K562 (cell line): ENCODE results near the gene MDK. TPM values are rescaled to one million over a fixed set of nuclear protein-coding genes. Genes with fewer than 3 reads are reported as not detected.

ENCODE experiments used
- ATAC-seq: fragments of 200-7000 bp; cut with Tn5 transposase; 3 replicates; pipeline ENCODE4 v1.9.1; 2020; ENCODE audit warnings: moderate library complexity
- BruUV-seq: library from RNA; stranded (reverse); fragments of 400-500 nt; replicated peaks from 2 replicates; lab custom pipeline; 2021; lab: Mats Ljungman, UMichigan
- CTCF ChIA-PET: fragments of 300-600 bp; formaldehyde crosslinking; extraction: SDS; loops from one replicate; lab custom pipeline; 2021; ENCODE audit warnings: low intra/inter-chr PET ratio; lab: Yijun Ruan, JAX
- POLR2A ChIA-PET: fragments of 300-600, 350-650 bp; sonication (Branson Sonifier 250); formaldehyde crosslinking; extraction: SDS; loops from one replicate; lab custom pipeline; 2021; ENCODE audit warnings: antibody characterized with exemption, inconsistent platforms; lab: Yijun Ruan, JAX
- DNase-seq, 4 experiments: peaks; one replicate each; pipeline versions ENCODE4 v3.0.0 to v3.0.0-alpha.2; 2011 to 2018; ENCODE audit warnings: low spot score in 3 of 4, mixed read lengths in 3 of 4; ENCODE audit errors: extremely low read depth in 1 of 4
- FAIRE-seq: peaks from 2 replicates; lab custom pipeline; 2011; peaks lifted over from hg19 to GRCh38; lab: Jason Lieb, UNC
- H2AFZ ChIP-seq: 2 replicates; pipeline ENCODE4 v1.6.0; 2011; ENCODE audit warnings: low read depth, low read length, control low read depth, inconsistent platforms
- H3K27ac ChIP-seq: fragments of 200-600 bp; 3 replicates; pipeline ENCODE4 v1.8.0; 2011; ENCODE audit warnings: low read depth, mild to moderate bottlenecking, control low read depth, inconsistent platforms, low read length, moderate library complexity, mixed read lengths; ENCODE audit errors: extremely low read depth
- H3K27me3 ChIP-seq, 2 experiments: fragments of 300-600 bp in 1 of 2; 2 replicates in 1 of 2; 3 replicates in 1 of 2; pipeline versions ENCODE4 v1.6.0 to v1.8.0; 2011; ENCODE audit warnings: inconsistent platforms in 2 of 2, low read length in 2 of 2, mild to moderate bottlenecking in 1 of 2, mixed read lengths in 1 of 2, moderate library complexity in 1 of 2; ENCODE audit not compliant: control insufficient read depth in 2 of 2, insufficient read depth in 2 of 2
- H3K36me3 ChIP-seq: fragments of 300-600 bp; 3 replicates; pipeline ENCODE4 v1.8.0; 2011; ENCODE audit warnings: mild to moderate bottlenecking, low read length, inconsistent platforms; ENCODE audit not compliant: control insufficient read depth, insufficient read depth
- H3K4me1 ChIP-seq, 2 experiments: fragments of 200-600 bp in 1 of 2; replicated peaks in 1 of 2; 2 replicates in 1 of 2; 3 replicates in 1 of 2; pipeline versions ENCODE4 v1.5.1 to v1.8.0; 2011; ENCODE audit warnings: inconsistent platforms in 2 of 2, low read length in 2 of 2, mild to moderate bottlenecking in 1 of 2, mixed read lengths in 1 of 2, moderate library complexity in 1 of 2; ENCODE audit not compliant: control insufficient read depth in 2 of 2, insufficient read depth in 2 of 2
- H3K4me2 ChIP-seq: 2 replicates; pipeline ENCODE4 v1.6.1; 2011; ENCODE audit warnings: low read length, control low read depth, inconsistent platforms, mixed read lengths; ENCODE audit not compliant: insufficient read depth
- H3K4me3 ChIP-seq: fragments of 200-600 bp; sonication (generic), shearing (Covaris generic); 2 replicates; pipeline ENCODE4 v1.5.1; 2016; ENCODE audit warnings: control low read depth, inconsistent platforms
- H3K79me2 ChIP-seq: fragments of 200-600 bp; 3 replicates; pipeline ENCODE4 v1.8.0; 2011; ENCODE audit warnings: low read length, inconsistent platforms; ENCODE audit not compliant: control insufficient read depth, insufficient read depth
- H3K9ac ChIP-seq, 2 experiments: 2 replicates each; pipeline versions ENCODE4 v1.6.0 to v1.6.1; 2011; ENCODE audit warnings: low read depth in 2 of 2, low read length in 2 of 2, control low read depth in 1 of 2, inconsistent platforms in 1 of 2, mild to moderate bottlenecking in 1 of 2, mixed read lengths in 1 of 2; ENCODE audit not compliant: insufficient read depth in 1 of 2
- H3K9me1 ChIP-seq: one replicate; pipeline ENCODE4 v1.6.0; 2011; ENCODE audit warnings: inconsistent platforms, mild to moderate bottlenecking, low read length, moderate library complexity; ENCODE audit not compliant: control insufficient read depth, insufficient read depth
- H3K9me3 ChIP-seq: replicated peaks from 2 replicates; pipeline ENCODE4 v1.5.1; 2011; ENCODE audit warnings: low read depth, low read length, inconsistent platforms; ENCODE audit not compliant: control insufficient read depth, insufficient read depth
- H4K20me1 ChIP-seq: replicated peaks from 2 replicates; pipeline ENCODE4 v1.6.1; 2011; ENCODE audit warnings: low read length, inconsistent platforms, mixed read lengths; ENCODE audit not compliant: control insufficient read depth, insufficient read depth
- CBX3 ChIP-seq, 2 experiments: IDR thresholded peaks; 1 replicate in 1 of 2; 2 replicates in 1 of 2; pipeline ENCODE4 v1.6.1; 2012; ENCODE audit warnings: inconsistent platforms in 2 of 2, low read length in 2 of 2, borderline replicate concordance in 1 of 2, control low read depth in 1 of 2
- NR3C1 ChIP-seq: sonication (generic); formaldehyde crosslinking; IDR thresholded peaks from 2 replicates; pipeline ENCODE4 v1.8.1; 2022; ENCODE audit warnings: missing genetic modification reagents
- RFX7 ChIP-seq: fragments of 250-450 bp; sonication (Bioruptor Pico); IDR thresholded peaks from 2 replicates; pipeline ENCODE4 v1.5.1; 2021; ENCODE audit warnings: mild to moderate bottlenecking
- SLC30A9 ChIP-seq: fragments of 250-450 bp; sonication (Bioruptor Pico); IDR thresholded peaks from 2 replicates; pipeline ENCODE4 v1.8.0; 2022; ENCODE audit warnings: mild to moderate bottlenecking, moderate library complexity
- SRF ChIP-seq, 2 experiments: fragments of 250-450, 450-650 bp in 1 of 2; sonication (Bioruptor Pico) in 1 of 2; sonication (generic) in 1 of 2; formaldehyde crosslinking; IDR thresholded peaks; 2 replicates each; pipeline versions ENCODE4 v1.5.0 to v1.5.1; 2020 to 2022; ENCODE audit warnings: mild to moderate bottlenecking in 1 of 2, missing genetic modification reagents in 1 of 2
- STAT5B ChIP-seq: fragments of 250-450 bp; sonication (Bioruptor Pico); IDR thresholded peaks from 2 replicates; pipeline ENCODE4 v1.8.0; 2021; ENCODE audit warnings: mild to moderate bottlenecking, inconsistent platforms
- TAF15 ChIP-seq: fragments of 200-400 bp; formaldehyde crosslinking; IDR thresholded peaks from 2 replicates; pipeline ENCODE4 v1.6.1; 2017; ENCODE audit warnings: mild to moderate bottlenecking, low read depth, low read length, moderate library complexity
- ZNF280A ChIP-seq: fragments of 450-650 bp; IDR thresholded peaks from 2 replicates; pipeline ENCODE4 v1.6.1; 2018; ENCODE audit warnings: mild to moderate bottlenecking, low read depth; ENCODE audit not compliant: partially characterized antibody
- ZNF354B ChIP-seq: fragments of 250-450 bp; sonication (Bioruptor Pico); IDR thresholded peaks from 2 replicates; pipeline ENCODE4 v1.4.0; 2020
- ZZZ3 ChIP-seq: fragments of 450-650 bp; IDR thresholded peaks from 2 replicates; pipeline ENCODE4 v1.6.1; 2016; ENCODE audit warnings: antibody characterized with exemption, mild to moderate bottlenecking, moderate library complexity
- WGBS: fragments of 100-300 bp; shearing (Covaris generic); methylation state at CpG from one replicate; pipeline ENCODE4 v1.1.6; 2016; ENCODE audit warnings: low coverage, mixed read lengths; ENCODE audit not compliant: insufficient coverage; ENCODE audit errors: missing lambda C conversion rate; 5-methylcytosine and 5-hydroxymethylcytosine counted together
- in situ Hi-C: fragments of 300-500 bp; cut with MboI; formaldehyde crosslinking; loops from 4 replicates; pipeline ENCODE4 v1.15.0; 2018; ENCODE audit warnings: inconsistent platforms, mixed read lengths
- intact Hi-C: fragments of 100-400 bp; cut with micrococcal nuclease; formaldehyde crosslinking; loops from 2 replicates; pipeline ENCODE4 v1.14.2; 2022
- polyA plus RNA-seq, 8 experiments: library from polyadenylated mRNA; depleted of rRNA in 4 of 8; stranded (reverse) in 5 of 8; unstranded in 3 of 8; fragments of >200 nt; fragmentation: Nextera tagmentation in 2 of 8; fragmentation: Illumina TruSeq in 1 of 8; extraction: Ambion mirVana in 2 of 8; extraction: Trizol in 1 of 8; gene quantifications; 2 replicates each; pipeline versions ENCODE4 v1.2.1 to v1.2.3, GENCODE V29; 2011 to 2014; ENCODE audit warnings: inconsistent platforms in 1 of 8, missing spikeins in 1 of 8
- total RNA-seq, 7 experiments: library from RNA; depleted of rRNA in 6 of 7; stranded (reverse); fragments of >200 nt in 6 of 7; fragmentation: Illumina TruSeq in 2 of 7; extraction: Trizol in 2 of 7; gene quantifications; 2 replicates each; pipeline versions ENCODE4 v1.2.1 to v1.2.3, GENCODE V29; 2011 to 2021; ENCODE audit warnings: low replicate concordance in 1 of 7

The MDK gene
- total and polyA plus RNA-seq, 9 of the 15 experiments (the other 6 are each of a cell fraction or from before 2014, with no cell fraction given) = 20.7 to 700 (median 350) TPM

GRCh38 chr11:46376258-46377050 lies 5.0 kb upstream of the MDK start:
- no peak for TF ChIP-seq RFX7 (CRISPR knock-in tag)
- no peak for TF ChIP-seq CBX3 (IDR thresholded peaks at IDR 0.05; ENCODE audit: borderline replicate concordance in 1 of 2, low read length in 2 of 2)
- no peak for TF ChIP-seq ZZZ3
- TF ChIP-seq NR3C1 = no peak
- no peak for TF ChIP-seq ZNF354B
- TF ChIP-seq SRF (CRISPR knock-in tag; IDR thresholded peaks at IDR 0.05) = no peak
- TF ChIP-seq SLC30A9 (CRISPR knock-in tag) = no peak
- TF ChIP-seq TAF15 = no peak
- TF ChIP-seq ZNF280A = no peak
- TF ChIP-seq STAT5B (CRISPR knock-in tag) = no peak
- TF ChIP-seq, all 486 proteins: peak for 0
- WGBS = 91% methylated on average over 17 of the region's 19 CpGs
- no peak overlapping the region for H2AFZ ChIP-seq
- no peak overlapping the region for H3K4me3 ChIP-seq
- ChIA-PET POLR2A (interaction anchor here (0.6 to 0.8 kb wide), 5 partner anchors 10 to 396 kb away, joined by 3 read pairs; no protein-coding TSS in a partner anchor), CTCF (no interaction called here)
- no TSS peak for BruUV-seq
- in situ Hi-C loops (no loop called here), intact Hi-C loops (no loop called here)
- FAIRE-seq (no peak), ATAC-seq (no peak), DNase-seq (no peak)
- no peaks in the 10 kb centered on the region for H3K9me3 ChIP-seq
- no peaks in the 10 kb centered on the region for H3K9me1 ChIP-seq
- no peaks in the 10 kb centered on the region for H4K20me1 ChIP-seq
- no peaks in the 10 kb centered on the region for H3K79me2 ChIP-seq
- no peak overlapping the region; a peak in 1 of 4 replicates for H3K9ac ChIP-seq
- no peaks in the 10 kb centered on the region for H3K27me3 ChIP-seq
- H3K4me1 ChIP-seq = peaks cover 9 to 40% of the 10 kb centered on the region in 2 experiments
- no peak overlapping the region for H3K4me2 ChIP-seq
- H3K27ac ChIP-seq = no peak overlapping the region
- H3K36me3 ChIP-seq = peaks cover 69% of the 10 kb centered on the region; the same call in 2 of the 3 replicates
